Measurements from ENCODE around the gene TALDO1.

The TALDO1 gene

DNA sequence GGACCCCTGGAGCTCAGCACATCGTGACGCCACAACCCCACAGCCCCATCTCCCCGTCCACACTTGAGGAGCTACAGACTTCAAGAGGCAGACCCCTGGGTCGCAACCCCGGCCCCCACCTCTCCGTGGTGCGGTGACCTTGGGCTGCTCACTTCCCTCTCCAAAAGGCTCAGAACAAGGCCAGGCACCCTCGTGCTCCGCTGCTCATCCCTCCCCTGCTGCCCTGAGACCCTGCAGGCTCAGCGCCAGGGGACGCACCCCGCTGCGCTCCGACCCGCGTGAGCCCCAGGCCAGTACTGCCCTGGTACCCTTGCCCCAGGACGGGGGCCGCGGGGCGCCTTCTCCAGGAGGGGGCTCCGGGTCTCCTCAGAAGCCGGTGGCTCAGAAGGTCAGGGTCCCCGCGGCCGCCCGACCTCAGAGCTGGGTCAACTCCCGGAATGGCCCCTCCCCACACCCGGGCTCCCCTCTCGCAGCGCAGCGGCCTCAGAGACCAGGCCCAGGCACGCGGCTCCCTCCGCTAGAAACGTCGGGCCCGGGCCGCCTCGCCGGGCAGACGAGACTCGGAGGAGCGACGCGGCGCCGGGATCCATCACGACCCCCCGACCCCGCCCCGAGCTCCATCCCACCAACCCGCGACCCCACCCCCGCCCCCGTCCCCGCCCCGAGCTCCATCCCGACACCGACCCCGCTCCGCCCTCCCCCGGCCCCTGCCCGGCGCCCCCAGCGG lies 29.5 kb downstream of the TALDO1 start:
- no peak for TF ChIP-seq CTCF (conservative IDR thresholded peaks at IDR 0.05; ENCODE audit: low read depth, low read length)
- no peak for DNase-seq (ENCODE audit: low read depth)
- peak overlapping the region; percentile 72 for H3K4me3 ChIP-seq (ENCODE audit: low read length)

GRCh38 chr11:777288-778255 lies 30.3 kb downstream of the TALDO1 start, which contains the start of gene GATD1:
Gene GATD1, minus strand, starts transcription at chr11:777487. Its CDS starts 25 bp downstream, at chr11:777462.
- peak within 1 kb of the TSS; percentile 72 for H3K4me3 ChIP-seq (ENCODE audit: low read length)
- TF ChIP-seq CTCF (conservative IDR thresholded peaks at IDR 0.05; ENCODE audit: low read depth, low read length), result no peak
- no peak for DNase-seq (ENCODE audit: low read depth)

- no peak overlapping the region for H3K4me3 ChIP-seq (ENCODE audit: low read length)
- no peak for DNase-seq (ENCODE audit: low read depth)
- no peak for TF ChIP-seq CTCF (conservative IDR thresholded peaks at IDR 0.05; ENCODE audit: low read depth, low read length)
These were observed 32.0 kb downstream of the TALDO1 start for GRCh38 chr11:778976-779954.

- DNase-seq (ENCODE audit: low read depth), result no peak
- H3K4me3 ChIP-seq (ENCODE audit: low read length), result no peak overlapping the region
- no peak for TF ChIP-seq CTCF (conservative IDR thresholded peaks at IDR 0.05; ENCODE audit: low read depth, low read length)
These were observed 32.8 kb downstream of the TALDO1 start for GRCh38 chr11:779955-780532.

GRCh38 chr11:782264-783174 lies 35.3 kb downstream of the TALDO1 start:
- no peak for TF ChIP-seq CTCF (conservative IDR thresholded peaks at IDR 0.05; ENCODE audit: low read depth, low read length)
- DNase-seq (ENCODE audit: low read depth), result no peak
- no peak overlapping the region for H3K4me3 ChIP-seq (ENCODE audit: low read length)
